PC-3 (cell line): ENCODE data around the gene GTF3C4.

ENCODE experiments used
- CTCF ChIP-seq: fragments of 300-600 bp; sonication (generic); conservative IDR thresholded peaks from 2 replicates; pipeline ENCODE4 v1.5.1; 2017; ENCODE audit warnings: antibody characterized with exemption, low read depth, mild to moderate bottlenecking, low read length
- EZH2 ChIP-seq: fragments of 300-600 bp; sonication (generic); IDR thresholded peaks from one replicate; pipeline ENCODE4 v1.6.1; 2017; ENCODE audit warnings: antibody characterized with exemption, mild to moderate bottlenecking, low read length; ENCODE audit not compliant: unreplicated experiment
- EZH2phosphoT487 ChIP-seq: fragments of 300-600 bp; sonication (generic); IDR thresholded peaks from 2 replicates; pipeline ENCODE4 v1.6.1; 2018; ENCODE audit warnings: mild to moderate bottlenecking, antibody characterized with exemption, low read length, borderline replicate concordance

- TF ChIP-seq CTCF (no peak), EZH2phosphoT487 (no peak), EZH2 (no peak)
These were observed 35.9 kb upstream of the GTF3C4 start for GRCh38 chr9:132634327-132634726.
